ENCODE data around the gene TMEM231.

DNA sequence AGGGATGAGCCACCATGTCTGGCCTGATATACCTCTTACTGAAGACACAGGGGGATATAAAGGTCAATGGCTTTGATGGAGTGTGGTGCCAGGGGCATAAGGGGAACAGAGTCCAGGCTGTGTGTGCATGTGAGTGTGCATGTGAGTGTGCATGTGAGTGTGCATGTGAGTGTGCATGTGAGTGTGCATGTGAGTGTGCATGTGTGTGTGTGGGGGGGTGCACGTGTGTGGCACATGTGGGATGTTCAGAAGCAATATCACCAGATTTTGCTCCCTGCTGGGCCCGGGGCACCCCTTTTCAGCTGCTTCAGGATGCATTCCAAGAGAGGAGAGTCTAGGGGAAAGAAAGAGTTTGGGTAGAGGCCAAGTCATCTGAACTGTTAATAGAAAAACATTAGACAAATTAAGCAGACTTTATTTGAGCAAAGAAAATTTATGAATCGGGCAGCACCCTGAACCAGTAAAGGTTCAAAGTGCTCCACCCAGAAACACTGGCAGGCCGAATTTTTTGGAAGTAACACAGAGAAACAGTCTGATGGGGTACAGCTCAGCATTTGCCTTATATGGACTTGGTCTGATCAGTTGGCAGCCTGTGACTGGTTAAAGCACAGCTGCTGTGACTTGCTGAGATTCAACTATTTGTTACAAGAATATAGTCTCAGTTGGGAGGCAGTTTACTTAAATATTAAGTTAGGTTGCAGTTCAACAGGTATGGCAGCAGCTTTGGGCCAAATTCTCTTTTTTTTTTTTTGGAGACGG is 29.8 kb downstream of the TMEM231 start:
- TF ChIP-seq, protein P1, sequence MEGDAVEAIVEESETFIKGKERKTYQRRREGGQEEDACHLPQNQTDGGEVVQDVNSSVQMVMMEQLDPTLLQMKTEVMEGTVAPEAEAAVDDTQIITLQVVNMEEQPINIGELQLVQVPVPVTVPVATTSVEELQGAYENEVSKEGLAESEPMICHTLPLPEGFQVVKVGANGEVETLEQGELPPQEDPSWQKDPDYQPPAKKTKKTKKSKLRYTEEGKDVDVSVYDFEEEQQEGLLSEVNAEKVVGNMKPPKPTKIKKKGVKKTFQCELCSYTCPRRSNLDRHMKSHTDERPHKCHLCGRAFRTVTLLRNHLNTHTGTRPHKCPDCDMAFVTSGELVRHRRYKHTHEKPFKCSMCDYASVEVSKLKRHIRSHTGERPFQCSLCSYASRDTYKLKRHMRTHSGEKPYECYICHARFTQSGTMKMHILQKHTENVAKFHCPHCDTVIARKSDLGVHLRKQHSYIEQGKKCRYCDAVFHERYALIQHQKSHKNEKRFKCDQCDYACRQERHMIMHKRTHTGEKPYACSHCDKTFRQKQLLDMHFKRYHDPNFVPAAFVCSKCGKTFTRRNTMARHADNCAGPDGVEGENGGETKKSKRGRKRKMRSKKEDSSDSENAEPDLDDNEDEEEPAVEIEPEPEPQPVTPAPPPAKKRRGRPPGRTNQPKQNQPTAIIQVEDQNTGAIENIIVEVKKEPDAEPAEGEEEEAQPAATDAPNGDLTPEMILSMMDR (IDR thresholded peaks at IDR 0.05): no peak
- no peak for TF ChIP-seq ZFX (IDR thresholded peaks at IDR 0.05; ENCODE audit: borderline replicate concordance)
